K562 (cell line): Measurements from ENCODE around the gene SGO1. TPM values are rescaled to one million over a fixed set of nuclear protein-coding genes. Genes with fewer than 3 reads are reported as not detected.

Experiments used
- ATAC-seq: fragments of 200-7000 bp; cut with Tn5 transposase; 3 replicates; pipeline ENCODE4 v1.9.1; 2020; ENCODE audit warnings: moderate library complexity
- BruUV-seq: library from RNA; stranded (reverse); fragments of 400-500 nt; replicated peaks from 2 replicates; lab custom pipeline; 2021; lab: Mats Ljungman, UMichigan
- CTCF ChIA-PET: fragments of 300-600 bp; formaldehyde crosslinking; extraction: SDS; loops from one replicate; lab custom pipeline; 2021; ENCODE audit warnings: low intra/inter-chr PET ratio; lab: Yijun Ruan, JAX
- POLR2A ChIA-PET: fragments of 300-600, 350-650 bp; sonication (Branson Sonifier 250); formaldehyde crosslinking; extraction: SDS; loops from one replicate; lab custom pipeline; 2021; ENCODE audit warnings: antibody characterized with exemption, inconsistent platforms; lab: Yijun Ruan, JAX
- DNase-seq, 4 experiments: peaks; one replicate each; pipeline versions ENCODE4 v3.0.0 to v3.0.0-alpha.2; 2011 to 2018; ENCODE audit warnings: low spot score in 3 of 4, mixed read lengths in 3 of 4; ENCODE audit errors: extremely low read depth in 1 of 4
- FAIRE-seq: peaks from 2 replicates; lab custom pipeline; 2011; peaks lifted over from hg19 to GRCh38; lab: Jason Lieb, UNC
- H2AFZ ChIP-seq: 2 replicates; pipeline ENCODE4 v1.6.0; 2011; ENCODE audit warnings: low read depth, low read length, control low read depth, inconsistent platforms
- H3K27ac ChIP-seq: fragments of 200-600 bp; 3 replicates; pipeline ENCODE4 v1.8.0; 2011; ENCODE audit warnings: low read depth, mild to moderate bottlenecking, control low read depth, inconsistent platforms, low read length, moderate library complexity, mixed read lengths; ENCODE audit errors: extremely low read depth
- H3K27me3 ChIP-seq, 2 experiments: fragments of 300-600 bp in 1 of 2; 2 replicates in 1 of 2; 3 replicates in 1 of 2; pipeline versions ENCODE4 v1.6.0 to v1.8.0; 2011; ENCODE audit warnings: inconsistent platforms in 2 of 2, low read length in 2 of 2, mild to moderate bottlenecking in 1 of 2, mixed read lengths in 1 of 2, moderate library complexity in 1 of 2; ENCODE audit not compliant: control insufficient read depth in 2 of 2, insufficient read depth in 2 of 2
- H3K36me3 ChIP-seq: fragments of 300-600 bp; 3 replicates; pipeline ENCODE4 v1.8.0; 2011; ENCODE audit warnings: mild to moderate bottlenecking, low read length, inconsistent platforms; ENCODE audit not compliant: control insufficient read depth, insufficient read depth
- H3K4me1 ChIP-seq, 2 experiments: fragments of 200-600 bp in 1 of 2; replicated peaks in 1 of 2; 2 replicates in 1 of 2; 3 replicates in 1 of 2; pipeline versions ENCODE4 v1.5.1 to v1.8.0; 2011; ENCODE audit warnings: inconsistent platforms in 2 of 2, low read length in 2 of 2, mild to moderate bottlenecking in 1 of 2, mixed read lengths in 1 of 2, moderate library complexity in 1 of 2; ENCODE audit not compliant: control insufficient read depth in 2 of 2, insufficient read depth in 2 of 2
- H3K4me2 ChIP-seq: 2 replicates; pipeline ENCODE4 v1.6.1; 2011; ENCODE audit warnings: low read length, control low read depth, inconsistent platforms, mixed read lengths; ENCODE audit not compliant: insufficient read depth
- H3K4me3 ChIP-seq: fragments of 200-600 bp; sonication (generic), shearing (Covaris generic); 2 replicates; pipeline ENCODE4 v1.5.1; 2016; ENCODE audit warnings: control low read depth, inconsistent platforms
- H3K79me2 ChIP-seq: fragments of 200-600 bp; 3 replicates; pipeline ENCODE4 v1.8.0; 2011; ENCODE audit warnings: low read length, inconsistent platforms; ENCODE audit not compliant: control insufficient read depth, insufficient read depth
- H3K9ac ChIP-seq, 2 experiments: 2 replicates each; pipeline versions ENCODE4 v1.6.0 to v1.6.1; 2011; ENCODE audit warnings: low read depth in 2 of 2, low read length in 2 of 2, control low read depth in 1 of 2, inconsistent platforms in 1 of 2, mild to moderate bottlenecking in 1 of 2, mixed read lengths in 1 of 2; ENCODE audit not compliant: insufficient read depth in 1 of 2
- H3K9me1 ChIP-seq: one replicate; pipeline ENCODE4 v1.6.0; 2011; ENCODE audit warnings: inconsistent platforms, mild to moderate bottlenecking, low read length, moderate library complexity; ENCODE audit not compliant: control insufficient read depth, insufficient read depth
- H3K9me3 ChIP-seq: replicated peaks from 2 replicates; pipeline ENCODE4 v1.5.1; 2011; ENCODE audit warnings: low read depth, low read length, inconsistent platforms; ENCODE audit not compliant: control insufficient read depth, insufficient read depth
- H4K20me1 ChIP-seq: replicated peaks from 2 replicates; pipeline ENCODE4 v1.6.1; 2011; ENCODE audit warnings: low read length, inconsistent platforms, mixed read lengths; ENCODE audit not compliant: control insufficient read depth, insufficient read depth
- CTCF ChIP-seq, 3 experiments: IDR thresholded peaks in 2 of 3; conservative IDR thresholded peaks in 1 of 3; 2 replicates each; pipeline ENCODE4 v1.5.1; 2011 to 2012; ENCODE audit warnings: low read length in 3 of 3, mild to moderate bottlenecking in 3 of 3, control low read depth in 2 of 3, improper control_type of control experiment in 1 of 3, inconsistent platforms in 1 of 3, low read depth in 1 of 3, mixed read lengths in 1 of 3, moderate library complexity in 1 of 3; ENCODE audit not compliant: insufficient read depth in 2 of 3
- HNRNPH1 ChIP-seq: fragments of 200-400 bp; formaldehyde crosslinking; optimal IDR thresholded peaks from 2 replicates; pipeline ENCODE3; 2017; ENCODE audit warnings: low read depth, mild to moderate bottlenecking, low read length, moderate library complexity
- ID3 ChIP-seq, 2 experiments: fragments of 250-450 bp in 1 of 2; fragments of 450-650 bp in 1 of 2; sonication (Bioruptor Pico) in 1 of 2; IDR thresholded peaks; 2 replicates each; pipeline versions ENCODE4 v1.6.1 to v1.8.0; 2016 to 2021; ENCODE audit warnings: mild to moderate bottlenecking in 2 of 2, moderate library complexity in 2 of 2, missing compliant biosample characterization in 1 of 2, missing genetic modification characterization in 1 of 2
- KDM1A ChIP-seq, 2 experiments: fragments of 450-650 bp; IDR thresholded peaks; 2 replicates each; pipeline ENCODE4 v1.6.1; 2016; ENCODE audit warnings: mild to moderate bottlenecking in 2 of 2
- NCOA6 ChIP-seq: fragments of 450-650 bp; IDR thresholded peaks from 2 replicates; pipeline ENCODE4 v1.6.1; 2017; ENCODE audit warnings: mild to moderate bottlenecking
- NR2F6 ChIP-seq: fragments of 450-650 bp; formaldehyde crosslinking; IDR thresholded peaks from 2 replicates; pipeline ENCODE4 v1.4.0; 2020; ENCODE audit warnings: mild to moderate bottlenecking
- PHB2 ChIP-seq: fragments of 450-650 bp; IDR thresholded peaks from 2 replicates; pipeline ENCODE4 v1.6.1; 2017; ENCODE audit warnings: low read depth
- RBBP5 ChIP-seq: fragments of 200-600 bp; sonication (generic); IDR thresholded peaks from 2 replicates; pipeline ENCODE4 v1.6.1; 2012; ENCODE audit warnings: borderline replicate concordance, mild to moderate bottlenecking, low read length, control low read depth, inconsistent platforms; ENCODE audit not compliant: insufficient read depth, poor library complexity, severe bottlenecking
- TAF7 ChIP-seq: fragments of 450-650 bp; IDR thresholded peaks from 2 replicates; pipeline ENCODE4 v1.6.1; 2016; ENCODE audit warnings: missing genetic modification characterization, missing compliant biosample characterization
- TGIF2 ChIP-seq: sonication (generic); formaldehyde crosslinking; IDR thresholded peaks from 2 replicates; pipeline ENCODE4 v1.8.1; 2022; ENCODE audit warnings: mild to moderate bottlenecking, missing genetic modification reagents, moderate library complexity
- ZBED1 ChIP-seq: IDR thresholded peaks from 2 replicates; pipeline ENCODE4 v1.6.1; 2014
- ZBTB1 ChIP-seq: sonication (generic); formaldehyde crosslinking; IDR thresholded peaks from 2 replicates; pipeline ENCODE4 v1.8.1; 2023; ENCODE audit warnings: missing genetic modification reagents, low read depth, mild to moderate bottlenecking, borderline replicate concordance
- ZBTB34 ChIP-seq: fragments of 250-450 bp; sonication (Bioruptor Pico); IDR thresholded peaks from 2 replicates; pipeline ENCODE4 v1.8.0; 2021; ENCODE audit warnings: mild to moderate bottlenecking, moderate library complexity
- ZNF23 ChIP-seq: fragments of 250-450 bp; sonication (Bioruptor Pico); IDR thresholded peaks from 2 replicates; pipeline ENCODE4 v1.4.0; 2020; ENCODE audit warnings: mild to moderate bottlenecking
- ZNF436 ChIP-seq: fragments of 250-450, 450-650 bp; sonication (Bioruptor Pico); formaldehyde crosslinking; IDR thresholded peaks from 2 replicates; pipeline ENCODE4 v1.7.0; 2020; ENCODE audit warnings: mild to moderate bottlenecking
- ZNF644 ChIP-seq: fragments of 200-800 bp; sonication (Bioruptor generic); IDR thresholded peaks from 2 replicates; pipeline ENCODE4 v1.6.1; 2016; ENCODE audit warnings: low read depth, missing genetic modification characterization, missing compliant biosample characterization
- WGBS: fragments of 100-300 bp; shearing (Covaris generic); methylation state at CpG from one replicate; pipeline ENCODE4 v1.1.6; 2016; ENCODE audit warnings: low coverage, mixed read lengths; ENCODE audit not compliant: insufficient coverage; ENCODE audit errors: missing lambda C conversion rate; 5-methylcytosine and 5-hydroxymethylcytosine counted together
- in situ Hi-C: fragments of 300-500 bp; cut with MboI; formaldehyde crosslinking; loops from 4 replicates; pipeline ENCODE4 v1.15.0; 2018; ENCODE audit warnings: inconsistent platforms, mixed read lengths
- intact Hi-C: fragments of 100-400 bp; cut with micrococcal nuclease; formaldehyde crosslinking; loops from 2 replicates; pipeline ENCODE4 v1.14.2; 2022
- polyA plus RNA-seq, 8 experiments: library from polyadenylated mRNA; depleted of rRNA in 4 of 8; stranded (reverse) in 5 of 8; unstranded in 3 of 8; fragments of >200 nt; fragmentation: Nextera tagmentation in 2 of 8; fragmentation: Illumina TruSeq in 1 of 8; extraction: Ambion mirVana in 2 of 8; extraction: Trizol in 1 of 8; gene quantifications; 2 replicates each; pipeline versions ENCODE4 v1.2.1 to v1.2.3, GENCODE V29; 2011 to 2014; ENCODE audit warnings: inconsistent platforms in 1 of 8, missing spikeins in 1 of 8
- total RNA-seq, 7 experiments: library from RNA; depleted of rRNA in 6 of 7; stranded (reverse); fragments of >200 nt in 6 of 7; fragmentation: Illumina TruSeq in 2 of 7; extraction: Trizol in 2 of 7; gene quantifications; 2 replicates each; pipeline versions ENCODE4 v1.2.1 to v1.2.3, GENCODE V29; 2011 to 2021; ENCODE audit warnings: low replicate concordance in 1 of 7

Gene SGO1
- total and polyA plus RNA-seq, 9 of the 15 experiments (the other 6 are each of a cell fraction or from before 2014, with no cell fraction given): 13.7 to 57.3 (median 28.2) TPM

GRCh38 chr3:20130106-20130505 is 55.9 kb downstream of the SGO1 start (continued):
- TF ChIP-seq RBBP5 (no peak), ZNF23 (CRISPR knock-in tag) (no peak), TAF7 (no peak), PHB2 (no peak)

GRCh38 chr3:20128358-20128757 is 57.6 kb downstream of the SGO1 start:
- Histone ChIP-seq H3K4me3 (no peak overlapping the region), H4K20me1 (no peaks in the 10 kb centered on the region), H3K36me3 (peaks cover 15% of the 10 kb centered on the region), H3K4me2 (no peak overlapping the region), H3K79me2 (no peaks in the 10 kb centered on the region), H2AFZ (no peak overlapping the region), H3K9me3 (no peaks in the 10 kb centered on the region), H3K4me1 (no peaks in the 10 kb centered on the region), H3K9me1 (no peaks in the 10 kb centered on the region), H3K27me3 (no peaks in the 10 kb centered on the region), H3K27ac (no peak overlapping the region), H3K9ac (no peak overlapping the region)
- DNase-seq (no peak), ATAC-seq (no peak), FAIRE-seq (no peak)
- in situ Hi-C loops (no loop called here), intact Hi-C loops (no loop called here)
- BruUV-seq: no TSS peak
- ChIA-PET CTCF (no interaction called here), POLR2A (no interaction called here)
- WGBS: 93% methylated on average over 2 of the region's 2 CpGs
- TF ChIP-seq TGIF2 (CRISPR knock-in tag) (no peak), HNRNPH1 (no peak), NCOA6 (no peak), ZBTB1 (no peak), ID3 (CRISPR knock-in tag; IDR thresholded peaks at IDR 0.05) (no peak), ID3 (tag; IDR thresholded peaks at IDR 0.05) (no peak), ZNF644 (tag) (no peak), KDM1A (IDR thresholded peaks at IDR 0.05) (no peak), ZBED1 (no peak), ZNF436 (CRISPR knock-in tag) (no peak), NR2F6 (no peak), ZBTB34 (CRISPR knock-in tag) (no peak), CTCF (IDR thresholded peaks at IDR 0.05 in 2 of 3, conservative IDR thresholded peaks at IDR 0.05 in 1 of 3; ENCODE audit: insufficient read depth in 2 of 3, low read depth in 1 of 3, low read length in 3 of 3) (no peak)
